Trophoblast cell (in vitro differentiated cells and primary cell): ENCODE data around the gene MALAT1.
"Not testable (repeated sequence)": the region's sequence is repeated elsewhere in the genome, so short reads cannot be mapped to it uniquely, and the experiment has no call there.

Experiments used
- DNase-seq, 2 donors: peaks; one replicate each; pipeline ENCODE4 v3.0.0-alpha.2; 2016
- H2AFZ ChIP-seq: 2 replicates; pipeline ENCODE4 v1.6.1; 2013; ENCODE audit warnings: low read length, moderate library complexity, mild to moderate bottlenecking; ENCODE audit not compliant: insufficient read depth, poor library complexity
- H2AK5ac ChIP-seq: 2 replicates; pipeline ENCODE4 v1.6.1; 2013; ENCODE audit warnings: mild to moderate bottlenecking, low read length
- H2BK120ac ChIP-seq: 2 replicates; pipeline ENCODE4 v1.6.1; 2013; ENCODE audit warnings: low read length, mild to moderate bottlenecking, moderate library complexity; ENCODE audit not compliant: insufficient read depth, poor library complexity
- H2BK12ac ChIP-seq: 2 replicates; pipeline ENCODE4 v1.6.1; 2013; ENCODE audit warnings: mild to moderate bottlenecking, low read length, moderate library complexity
- H2BK5ac ChIP-seq: 2 replicates; pipeline ENCODE4 v1.6.1; 2013; ENCODE audit warnings: low read length, low read depth, moderate library complexity, mild to moderate bottlenecking; ENCODE audit not compliant: poor library complexity
- H3K14ac ChIP-seq: 2 replicates; pipeline ENCODE4 v1.6.1; 2013; ENCODE audit warnings: mild to moderate bottlenecking, low read length
- H3K18ac ChIP-seq: 2 replicates; pipeline ENCODE4 v1.6.1; 2013; ENCODE audit warnings: mild to moderate bottlenecking, low read length
- H3K23ac ChIP-seq: 2 replicates; pipeline ENCODE4 v1.6.1; 2013; ENCODE audit warnings: low read length
- H3K27ac ChIP-seq: 2 replicates; pipeline ENCODE4 v1.5.1; 2013; ENCODE audit warnings: low read depth, mild to moderate bottlenecking, inconsistent platforms, low read length, moderate library complexity
- H3K27me3 ChIP-seq: 2 replicates; pipeline ENCODE4 v1.6.1; 2013; ENCODE audit warnings: inconsistent platforms, mild to moderate bottlenecking, low read length, moderate library complexity; ENCODE audit not compliant: insufficient read depth
- H3K36me3 ChIP-seq, 2 experiments: 1 replicate in 1 of 2; 2 replicates in 1 of 2; pipeline ENCODE4 v1.6.1; 2013; ENCODE audit warnings: low read length in 2 of 2, mild to moderate bottlenecking in 2 of 2, moderate library complexity in 1 of 2; ENCODE audit not compliant: insufficient read depth in 2 of 2, control insufficient read depth in 1 of 2
- H3K4ac ChIP-seq: 2 replicates; pipeline ENCODE4 v1.6.1; 2013; ENCODE audit warnings: low read depth, mild to moderate bottlenecking, low read length, moderate library complexity
- H3K4me1 ChIP-seq, 2 experiments: 1 replicate in 1 of 2; 2 replicates in 1 of 2; pipeline ENCODE4 v1.6.1; 2013; ENCODE audit warnings: low read length in 2 of 2, mild to moderate bottlenecking in 2 of 2, moderate library complexity in 1 of 2; ENCODE audit not compliant: insufficient read depth in 2 of 2, control insufficient read depth in 1 of 2
- H3K4me2 ChIP-seq: 2 replicates; pipeline ENCODE4 v1.6.1; 2013; ENCODE audit warnings: inconsistent platforms, mild to moderate bottlenecking, low read length, moderate library complexity
- H3K4me3 ChIP-seq: 2 replicates; pipeline ENCODE4 v1.5.1; 2013; ENCODE audit warnings: mild to moderate bottlenecking, low read depth, low read length, inconsistent platforms
- H3K79me1 ChIP-seq: one replicate; pipeline ENCODE4 v1.6.1; 2013; ENCODE audit warnings: low read length
- H3K79me2 ChIP-seq: 2 replicates; pipeline ENCODE4 v1.6.1; 2013; ENCODE audit warnings: low read length, mild to moderate bottlenecking; ENCODE audit not compliant: control insufficient read depth, insufficient read depth, poor library complexity
- H3K9ac ChIP-seq: 2 replicates; pipeline ENCODE4 v1.6.1; 2013; ENCODE audit warnings: mild to moderate bottlenecking, low read length
- H3K9me3 ChIP-seq: 2 replicates; pipeline ENCODE4 v1.6.1; 2013; ENCODE audit warnings: low read depth, mild to moderate bottlenecking, control low read depth, inconsistent platforms, low read length; ENCODE audit not compliant: insufficient read depth
- H4K12ac ChIP-seq: 2 replicates; pipeline ENCODE4 v1.6.1; 2013; ENCODE audit warnings: low read depth, mild to moderate bottlenecking, low read length, moderate library complexity
- H4K8ac ChIP-seq: 2 replicates; pipeline ENCODE4 v1.6.1; 2013; ENCODE audit warnings: low read depth, mild to moderate bottlenecking, low read length, moderate library complexity
- H4K91ac ChIP-seq: one replicate; pipeline ENCODE4 v1.6.1; 2013; ENCODE audit warnings: low read depth, mild to moderate bottlenecking, low read length, moderate library complexity
- WGBS: extraction: QIAGEN DNeasy Blood & Tissue Kit; methylation state at CpG from one replicate; pipeline ENCODE4 v1.1.7; 2013; ENCODE audit warnings: missing lambda C conversion rate; ENCODE audit not compliant: insufficient read length, insufficient coverage; ENCODE audit errors: extremely low coverage; 5-methylcytosine and 5-hydroxymethylcytosine counted together

MALAT1 gene

GRCh38 chr11:65523631-65523968 lies 24.8 kb downstream of the MALAT1 start:
- peaks cover 14 to 22% of the 10 kb centered on the region in 2 experiments for H3K4me1 ChIP-seq
- not testable (repeated sequence) for H4K8ac ChIP-seq, H3K9ac ChIP-seq, H3K4me3 ChIP-seq, H3K27ac ChIP-seq, H2AFZ ChIP-seq, H2BK5ac ChIP-seq, H3K4ac ChIP-seq, H4K12ac ChIP-seq, DNase-seq, H3K9me3 ChIP-seq, H3K18ac ChIP-seq, H3K4me2 ChIP-seq, H3K27me3 ChIP-seq, H2BK12ac ChIP-seq, H3K79me1 ChIP-seq, H3K14ac ChIP-seq, H3K23ac ChIP-seq, H2BK120ac ChIP-seq, H2AK5ac ChIP-seq, H4K91ac ChIP-seq
- H3K36me3 ChIP-seq = peaks cover 18% of the 10 kb centered on the region in 2 experiments
- WGBS = no CpG with 5 or more reads among the region's 7 CpGs
- H3K79me2 ChIP-seq = peaks cover 10% of the 10 kb centered on the region

DNA sequence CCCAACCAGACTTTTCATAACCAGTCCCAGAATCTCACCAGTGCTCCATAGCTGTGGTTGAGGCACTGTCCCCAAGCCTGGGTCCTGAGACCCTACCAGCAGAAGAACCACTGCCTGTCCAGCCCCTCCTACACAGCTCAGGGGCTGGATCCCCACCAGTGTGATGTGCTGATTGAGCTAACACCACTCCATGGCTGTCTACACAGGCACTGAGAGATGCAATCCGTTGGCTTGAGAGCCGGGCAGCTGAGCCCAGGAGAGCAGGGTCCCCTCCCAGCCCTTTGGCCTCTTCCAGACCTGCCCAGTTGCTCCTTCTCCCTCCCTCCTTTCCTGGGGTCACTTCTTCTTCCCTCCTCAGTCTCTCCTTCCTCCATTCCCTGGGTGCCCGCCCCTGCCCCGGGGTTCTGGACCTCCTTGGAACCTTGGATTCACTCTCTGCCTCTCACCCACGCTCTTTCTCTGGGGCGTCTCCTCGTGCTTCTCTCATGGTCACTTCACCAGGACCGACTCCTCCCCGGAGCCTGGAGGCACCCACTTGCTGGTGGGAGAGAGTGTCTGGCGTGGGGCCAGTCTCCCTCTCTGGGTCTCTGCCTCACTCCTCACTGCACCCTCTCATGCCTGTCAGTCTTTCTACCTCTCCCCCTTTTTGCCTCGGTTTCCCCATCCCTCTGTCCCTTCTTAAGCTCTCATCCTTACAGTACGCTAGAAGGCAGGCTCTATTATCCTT lies 25.3 kb downstream of the MALAT1 start:
- Histone ChIP-seq H3K27ac (no peak overlapping the region), H4K12ac (no peak overlapping the region), H2AK5ac (no peak overlapping the region), H2BK5ac (no peak overlapping the region), H4K8ac (no peak overlapping the region), H3K9me3 (no peaks in the 10 kb centered on the region), H2BK120ac (no peak overlapping the region), H3K23ac (no peak overlapping the region), H3K79me1 (peaks cover 10% of the 10 kb centered on the region), H3K79me2 (peaks cover 10% of the 10 kb centered on the region), H3K27me3 (no peaks in the 10 kb centered on the region), H2AFZ (no peak overlapping the region), H3K4ac (no peak overlapping the region), H4K91ac (peak overlapping the region; percentile 0), H3K4me1 (peaks cover 14 to 22% of the 10 kb centered on the region in 2 experiments), H3K4me2 (peak overlapping the region; percentile 53), H3K36me3 (peaks cover 23 to 24% of the 10 kb centered on the region in 2 experiments), H3K14ac (no peak overlapping the region), H3K4me3 (no peak overlapping the region), H3K9ac (no peak overlapping the region), H2BK12ac (peak overlapping the region; percentile 19), H3K18ac (no peak overlapping the region)
- WGBS = no CpG with 5 or more reads among the region's 12 CpGs
- DNase-seq = no peak

DNA sequence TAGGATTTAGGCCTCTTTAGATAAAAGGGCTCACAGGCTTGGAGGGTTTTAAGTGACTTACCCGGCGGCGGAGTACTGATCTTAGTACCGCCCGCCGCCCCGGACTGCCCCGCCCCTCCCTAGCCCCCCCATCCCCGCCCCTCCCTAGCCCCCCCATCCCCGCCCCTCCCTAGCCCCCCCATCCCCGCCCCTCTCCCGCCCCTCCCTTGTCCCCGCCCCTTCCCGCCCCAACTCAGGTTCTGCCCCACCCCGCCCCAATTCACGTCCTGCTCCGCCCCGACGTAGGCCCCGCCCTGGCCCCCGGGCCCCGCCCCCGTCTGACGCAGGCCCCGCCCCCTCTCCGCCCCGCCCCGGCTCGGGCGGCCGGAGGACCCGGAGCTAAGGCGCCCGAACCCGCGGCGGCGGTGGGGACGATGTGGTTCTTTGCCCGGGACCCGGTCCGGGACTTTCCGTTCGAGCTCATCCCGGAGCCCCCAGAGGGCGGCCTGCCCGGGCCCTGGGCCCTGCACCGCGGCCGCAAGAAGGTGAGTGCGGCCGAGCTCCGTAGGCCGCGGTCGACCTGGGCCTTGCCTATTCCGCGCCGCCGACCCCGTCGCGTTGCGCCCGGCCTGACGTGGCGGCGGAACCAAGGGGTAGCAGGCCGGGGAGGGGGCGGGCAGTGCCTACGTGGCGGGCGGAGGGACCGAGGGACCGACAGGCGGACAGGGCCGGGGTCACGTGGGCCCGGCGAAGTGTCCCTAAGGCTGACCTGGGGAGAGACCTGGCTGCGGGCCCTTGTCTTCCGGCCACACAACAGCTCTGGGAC lies 26.1 kb downstream of the MALAT1 start, which contains the start of gene SCYL1:
SCYL1 (plus strand) TSS at position 343 of the 805 bp plus-strand sequence; CDS start at position 414, 71 bp downstream.
- Histone ChIP-seq H4K8ac (peak within 1 kb of the TSS; percentile 97), H3K14ac (peak within 1 kb of the TSS; percentile 99), H2BK12ac (peak within 1 kb of the TSS; percentile 23), H3K4ac (peak within 1 kb of the TSS; percentile 92), H3K79me1 (peaks cover 10% of the 10 kb centered on the region), H3K27ac (peak within 1 kb of the TSS; percentile 72), H3K9me3 (peaks cover 2% of the 10 kb centered on the region), H2BK120ac (peak within 1 kb of the TSS; percentile 95), H3K79me2 (peaks cover 10% of the 10 kb centered on the region), H3K23ac (peak within 1 kb of the TSS; percentile 7), H3K18ac (peak within 1 kb of the TSS; percentile 97), H3K4me2 (peak within 1 kb of the TSS; percentile 91), H2AK5ac (peak within 1 kb of the TSS; percentile 84), H4K91ac (peak within 1 kb of the TSS; percentile 97), H4K12ac (peak within 1 kb of the TSS; percentile 92), H3K36me3 (peaks cover 29 to 31% of the 10 kb centered on the region in 2 experiments), H2AFZ (peak within 1 kb of the TSS; percentile 48), H3K4me3 (peak within 1 kb of the TSS; percentile 84), H2BK5ac (peak within 1 kb of the TSS; percentile 87), H3K9ac (peak within 1 kb of the TSS; percentile 98), H3K4me1 (peaks cover 14 to 22% of the 10 kb centered on the region in 2 experiments), H3K27me3 (no peaks in the 10 kb centered on the region)
- no CpG with 5 or more reads among the region's 82 CpGs for WGBS
- DNase-seq = peak; percentile 51 to 73

- peaks cover 2% of the 10 kb centered on the region for H3K9me3 ChIP-seq
- H3K79me1 ChIP-seq = peaks cover 10% of the 10 kb centered on the region
- H3K27me3 ChIP-seq = no peaks in the 10 kb centered on the region
- H2AFZ ChIP-seq = peak overlapping the region; percentile 48
- peak overlapping the region; percentile 97 for H4K91ac ChIP-seq
- H3K4ac ChIP-seq = peak overlapping the region; percentile 92
- peak overlapping the region; percentile 99 for H3K14ac ChIP-seq
- H2AK5ac ChIP-seq = peak overlapping the region; percentile 84
- peak overlapping the region; percentile 91 for H3K4me2 ChIP-seq
- peak overlapping the region; percentile 7 for H3K23ac ChIP-seq
- H2BK12ac ChIP-seq = peak overlapping the region; percentile 23
- H3K27ac ChIP-seq = no peak overlapping the region
- peak overlapping the region; percentile 95 for H2BK120ac ChIP-seq
- peaks cover 14 to 22% of the 10 kb centered on the region in 2 experiments for H3K4me1 ChIP-seq
- peak overlapping the region; percentile 75 for H4K12ac ChIP-seq
- H3K36me3 ChIP-seq = peaks cover 38 to 40% of the 10 kb centered on the region in 2 experiments
- H3K18ac ChIP-seq = peak overlapping the region; percentile 97
- peaks cover 10% of the 10 kb centered on the region for H3K79me2 ChIP-seq
- H4K8ac ChIP-seq = peak overlapping the region; percentile 97
- H2BK5ac ChIP-seq = peak overlapping the region; percentile 87
- peak overlapping the region; percentile 84 for H3K4me3 ChIP-seq
- WGBS = no CpG with 5 or more reads among the region's 31 CpGs
- DNase-seq = no peak
- H3K9ac ChIP-seq = peak overlapping the region; percentile 80
Measured at GRCh38 chr11:65525546-65526480, 27.0 kb downstream of the MALAT1 start.
